GM06990 (cell line): ENCODE measurements around the gene RIMS3.

Experiments used
- DNase-seq: peaks from one replicate; pipeline ENCODE4 v3.0.0-alpha.2; 2011; ENCODE audit not compliant: insufficient read length; ENCODE audit errors: extremely low read depth
- H3K27me3 ChIP-seq: replicated peaks from 2 replicates; pipeline ENCODE4 v1.6.0; 2011; ENCODE audit warnings: low read length; ENCODE audit not compliant: control insufficient read depth, insufficient read depth
- H3K36me3 ChIP-seq: 2 replicates; pipeline ENCODE4 v1.5.1; 2011; ENCODE audit warnings: low read length; ENCODE audit not compliant: control insufficient read depth, insufficient read depth
- H3K4me3 ChIP-seq: replicated peaks from 2 replicates; pipeline ENCODE4 v1.5.1; 2011; ENCODE audit warnings: low read depth, mild to moderate bottlenecking, control low read depth, low read length
- TF ChIP-seq, protein P1 (sequence below): IDR thresholded peaks from 2 replicates; pipeline ENCODE4 v1.5.1; 2011; ENCODE audit warnings: low read length, control low read depth, mild to moderate bottlenecking, inconsistent platforms; ENCODE audit not compliant: insufficient read depth, poor library complexity, severe bottlenecking

Gene RIMS3

DNA sequence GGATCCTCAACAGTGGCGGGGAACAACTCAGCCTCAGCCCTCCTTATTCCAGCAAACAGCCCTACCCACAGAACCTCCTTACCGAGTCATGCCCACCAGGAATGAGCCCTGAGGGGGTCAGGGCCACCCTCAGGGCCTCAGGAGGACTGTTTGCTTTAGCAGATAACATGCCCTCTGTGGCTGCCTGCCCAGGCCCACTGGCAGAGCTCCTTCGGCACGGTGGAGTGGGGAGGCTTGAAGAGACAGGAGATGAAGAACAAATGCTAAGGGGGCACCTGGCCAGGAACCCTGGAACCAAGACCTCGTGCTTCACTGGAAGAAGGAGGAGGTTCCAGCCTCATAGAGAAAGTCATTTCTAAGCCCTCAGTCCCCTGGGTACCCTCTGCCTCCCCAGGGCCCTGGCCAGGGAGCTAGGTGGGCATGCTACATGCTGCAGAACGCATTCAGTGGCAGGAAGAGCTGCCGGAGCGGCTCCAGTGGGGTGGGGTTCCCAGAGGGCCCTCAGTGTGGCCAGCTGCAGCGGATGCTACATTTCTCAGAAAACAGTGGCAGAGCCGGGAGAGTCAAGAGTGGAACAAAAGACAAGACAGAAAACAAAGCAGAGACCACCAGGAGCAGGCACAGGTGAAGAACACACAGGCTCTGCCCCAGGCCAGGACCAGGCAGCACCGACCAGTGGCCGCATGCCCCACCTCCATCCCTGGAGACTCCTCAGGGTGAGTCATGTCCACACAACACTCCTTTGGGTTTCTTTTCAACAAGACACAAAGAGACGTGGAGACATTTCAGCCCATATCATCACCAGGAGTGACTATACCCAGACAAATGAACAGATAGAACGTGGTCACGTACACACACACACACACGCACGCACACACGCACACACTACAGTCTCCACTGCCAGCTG, 39.8 kb downstream of the RIMS3 start:
- TF ChIP-seq, protein P1, sequence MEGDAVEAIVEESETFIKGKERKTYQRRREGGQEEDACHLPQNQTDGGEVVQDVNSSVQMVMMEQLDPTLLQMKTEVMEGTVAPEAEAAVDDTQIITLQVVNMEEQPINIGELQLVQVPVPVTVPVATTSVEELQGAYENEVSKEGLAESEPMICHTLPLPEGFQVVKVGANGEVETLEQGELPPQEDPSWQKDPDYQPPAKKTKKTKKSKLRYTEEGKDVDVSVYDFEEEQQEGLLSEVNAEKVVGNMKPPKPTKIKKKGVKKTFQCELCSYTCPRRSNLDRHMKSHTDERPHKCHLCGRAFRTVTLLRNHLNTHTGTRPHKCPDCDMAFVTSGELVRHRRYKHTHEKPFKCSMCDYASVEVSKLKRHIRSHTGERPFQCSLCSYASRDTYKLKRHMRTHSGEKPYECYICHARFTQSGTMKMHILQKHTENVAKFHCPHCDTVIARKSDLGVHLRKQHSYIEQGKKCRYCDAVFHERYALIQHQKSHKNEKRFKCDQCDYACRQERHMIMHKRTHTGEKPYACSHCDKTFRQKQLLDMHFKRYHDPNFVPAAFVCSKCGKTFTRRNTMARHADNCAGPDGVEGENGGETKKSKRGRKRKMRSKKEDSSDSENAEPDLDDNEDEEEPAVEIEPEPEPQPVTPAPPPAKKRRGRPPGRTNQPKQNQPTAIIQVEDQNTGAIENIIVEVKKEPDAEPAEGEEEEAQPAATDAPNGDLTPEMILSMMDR = no peak
- H3K4me3 ChIP-seq = no peak overlapping the region
- peak; percentile 7 for DNase-seq
- no peaks in the 10 kb centered on the region for H3K36me3 ChIP-seq
- no peaks in the 10 kb centered on the region; the same call in 1 of the 2 replicates for H3K27me3 ChIP-seq

DNA sequence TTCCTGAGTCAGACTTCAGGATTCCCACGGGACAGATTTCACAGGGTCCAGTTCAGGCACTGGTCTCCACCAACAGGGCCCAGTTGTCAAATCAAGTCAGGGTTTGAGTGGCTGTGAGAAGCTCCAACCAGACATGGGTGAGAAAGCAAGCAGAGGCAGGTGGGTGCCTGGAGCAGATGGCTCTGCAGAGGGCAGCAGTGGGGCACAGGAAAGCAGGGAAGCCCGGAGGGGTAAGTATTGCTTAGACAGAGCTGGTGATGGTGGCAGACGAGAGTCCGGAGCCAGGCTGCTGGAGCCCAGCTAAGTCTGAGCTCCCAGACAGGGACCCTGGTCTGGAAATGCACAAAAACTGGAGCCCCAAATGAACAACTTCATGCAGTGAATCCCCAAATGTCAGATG, 40.4 kb downstream of the RIMS3 start:
- Histone ChIP-seq H3K27me3 (no peaks in the 10 kb centered on the region; the same call in 1 of the 2 replicates), H3K36me3 (no peaks in the 10 kb centered on the region), H3K4me3 (no peak overlapping the region)
- TF ChIP-seq, protein P1 = peak; percentile 50
- DNase-seq = peak; percentile 11

DNA sequence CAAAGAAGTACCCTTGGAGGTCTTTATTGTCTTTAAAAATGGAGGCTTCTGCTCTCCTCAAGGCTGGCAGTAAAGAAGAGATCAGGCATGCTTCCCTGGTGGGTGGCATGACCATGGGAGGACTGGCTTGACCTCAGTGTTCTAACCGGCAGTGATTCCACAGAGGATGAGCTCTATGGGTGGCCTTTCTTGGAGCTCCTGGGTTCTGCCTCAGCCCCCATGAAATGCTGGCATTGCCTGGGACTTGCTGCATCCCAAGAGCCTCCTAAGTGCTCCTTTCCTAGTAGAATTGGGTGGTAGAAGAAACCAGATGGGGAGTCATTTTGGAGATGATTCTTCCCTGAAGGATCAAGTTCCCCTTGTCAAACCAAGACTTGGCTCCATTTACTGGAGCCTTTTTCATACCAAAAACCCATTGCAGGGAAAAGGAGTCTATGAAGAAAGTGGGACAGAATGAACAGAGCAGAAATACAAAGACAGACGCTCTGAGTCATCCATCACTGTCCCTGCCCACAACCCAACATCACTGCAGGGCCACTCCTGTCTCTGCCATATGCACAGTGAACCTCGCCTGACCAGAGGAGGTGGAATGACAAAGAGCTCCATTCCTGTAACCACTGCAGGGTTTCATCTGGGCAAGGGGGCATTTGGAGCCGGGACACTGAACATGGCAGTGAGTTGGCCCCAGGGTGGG, 42.4 kb downstream of the RIMS3 start:
- DNase-seq = no peak
- H3K27me3 ChIP-seq = no peaks in the 10 kb centered on the region; the same call in 1 of the 2 replicates
- TF ChIP-seq, protein P1 = no peak
- no peak overlapping the region for H3K4me3 ChIP-seq
- no peaks in the 10 kb centered on the region for H3K36me3 ChIP-seq

DNA sequence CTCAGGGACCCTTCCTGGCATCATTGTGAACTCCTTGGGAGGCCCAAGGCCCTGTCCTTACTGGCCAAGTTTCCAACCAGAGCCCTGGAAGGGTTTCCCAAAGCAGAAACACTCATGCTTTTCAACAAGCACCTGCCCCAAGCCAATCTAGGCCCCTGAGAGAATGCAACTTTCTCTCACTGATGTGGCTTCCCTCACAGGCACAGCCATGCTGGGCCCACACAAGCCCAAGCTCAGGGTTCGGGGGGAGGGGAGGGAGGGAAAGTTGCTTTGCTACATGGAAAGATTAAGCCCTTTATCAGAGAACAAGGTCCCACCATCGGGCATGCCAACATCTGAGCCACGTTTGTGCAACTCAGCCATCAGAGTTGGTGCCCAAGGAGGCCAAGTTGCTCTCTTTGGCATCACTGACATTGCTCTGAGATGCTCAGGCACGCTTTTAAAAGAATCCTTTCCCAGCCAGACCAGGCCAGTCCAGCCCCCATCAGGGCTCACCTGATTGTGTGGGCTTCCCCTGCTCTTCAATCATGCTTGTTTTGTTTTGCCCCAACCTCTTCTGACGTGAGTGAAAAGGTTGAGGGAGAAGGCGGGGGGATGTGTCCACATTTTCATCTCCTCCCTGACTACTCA, 43.5 kb downstream of the RIMS3 start:
- Histone ChIP-seq H3K4me3 (no peak overlapping the region), H3K27me3 (no peaks in the 10 kb centered on the region; the same call in 1 of the 2 replicates), H3K36me3 (no peaks in the 10 kb centered on the region)
- no peak for DNase-seq
- TF ChIP-seq, protein P1 = no peak

DNA sequence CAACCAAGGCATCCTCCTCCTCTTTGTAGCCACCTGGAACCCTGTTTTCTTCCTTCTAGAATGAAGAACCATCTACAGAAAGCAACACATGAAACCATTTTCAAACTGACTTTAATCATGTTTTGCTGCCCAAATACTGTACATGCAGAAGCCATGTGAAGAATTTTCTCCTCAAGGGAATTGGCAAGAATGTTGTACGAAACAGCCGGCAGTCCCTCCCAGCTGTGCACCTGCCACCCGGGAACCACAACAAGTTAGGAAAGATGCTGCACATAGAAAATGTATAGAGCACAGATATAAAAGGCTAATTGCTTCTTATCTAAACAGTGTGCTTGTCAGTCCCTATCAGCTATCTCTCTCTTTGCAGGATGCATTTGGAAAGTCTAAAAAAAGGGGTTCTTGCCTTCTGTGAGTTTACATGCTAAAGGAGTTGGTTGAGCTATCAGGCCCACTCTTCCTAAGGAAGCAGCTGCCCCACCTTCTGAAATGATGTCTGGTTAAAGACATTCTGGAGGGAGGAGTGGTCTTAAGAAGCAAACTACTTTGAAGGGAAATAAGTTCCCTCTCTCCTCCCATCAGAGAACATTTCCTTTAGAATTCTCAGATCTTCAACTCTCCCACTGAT, 44.8 kb downstream of the RIMS3 start:
- Histone ChIP-seq H3K27me3 (no peaks in the 10 kb centered on the region; the same call in 1 of the 2 replicates), H3K36me3 (no peaks in the 10 kb centered on the region), H3K4me3 (no peak overlapping the region)
- DNase-seq = no peak
- TF ChIP-seq, protein P1 = no peak
